ENCODE data around the gene ANKRD39. TPM values are rescaled to one million over a fixed set of nuclear protein-coding genes. Genes with fewer than 3 reads are reported as not detected.

The ANKRD39 gene, protein sequence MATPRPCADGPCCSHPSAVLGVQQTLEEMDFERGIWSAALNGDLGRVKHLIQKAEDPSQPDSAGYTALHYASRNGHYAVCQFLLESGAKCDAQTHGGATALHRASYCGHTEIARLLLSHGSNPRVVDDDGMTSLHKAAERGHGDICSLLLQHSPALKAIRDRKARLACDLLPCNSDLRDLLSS
- 15.9 and 21.7 TPM in 2 replicates for total RNA-seq

DNA sequence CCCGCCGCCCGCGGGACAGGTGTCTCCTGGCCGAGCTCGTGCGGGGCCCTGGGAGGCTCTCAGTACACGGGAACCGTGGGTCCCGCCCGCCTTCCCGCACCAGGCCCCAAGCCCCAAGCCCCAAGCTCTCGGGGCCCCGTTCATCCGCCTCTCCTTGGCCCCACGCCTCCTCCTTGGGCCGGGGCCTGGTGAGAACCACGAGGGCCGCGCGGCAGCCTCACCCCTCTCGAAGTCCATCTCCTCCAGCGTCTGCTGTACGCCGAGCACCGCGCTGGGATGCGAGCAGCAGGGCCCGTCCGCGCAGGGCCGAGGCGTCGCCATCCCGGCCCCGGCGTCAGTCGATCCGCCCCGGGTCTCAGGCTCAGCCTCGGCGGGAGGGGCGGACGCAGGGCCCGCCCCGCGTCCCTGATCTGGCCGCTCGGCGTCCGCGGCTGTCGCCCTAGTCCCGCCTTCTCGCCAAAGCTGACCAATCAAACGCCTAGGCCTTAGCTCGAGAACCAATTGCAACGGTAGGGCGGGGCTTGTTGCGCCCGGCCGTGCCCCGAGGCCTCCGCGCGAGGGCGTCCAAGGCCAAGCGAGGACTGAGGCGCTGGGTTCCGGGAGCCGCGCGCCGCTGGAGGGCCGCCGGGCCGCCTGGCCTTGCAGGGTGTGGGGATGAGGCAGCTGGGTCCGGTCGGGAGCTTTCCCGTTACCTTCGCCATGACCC, at the start of gene ANKRD39:
TSS of gene ANKRD39 (minus strand) at position 350 of the 706 bp plus-strand sequence. CDS start at position 321, 29 bp downstream.

DNA sequence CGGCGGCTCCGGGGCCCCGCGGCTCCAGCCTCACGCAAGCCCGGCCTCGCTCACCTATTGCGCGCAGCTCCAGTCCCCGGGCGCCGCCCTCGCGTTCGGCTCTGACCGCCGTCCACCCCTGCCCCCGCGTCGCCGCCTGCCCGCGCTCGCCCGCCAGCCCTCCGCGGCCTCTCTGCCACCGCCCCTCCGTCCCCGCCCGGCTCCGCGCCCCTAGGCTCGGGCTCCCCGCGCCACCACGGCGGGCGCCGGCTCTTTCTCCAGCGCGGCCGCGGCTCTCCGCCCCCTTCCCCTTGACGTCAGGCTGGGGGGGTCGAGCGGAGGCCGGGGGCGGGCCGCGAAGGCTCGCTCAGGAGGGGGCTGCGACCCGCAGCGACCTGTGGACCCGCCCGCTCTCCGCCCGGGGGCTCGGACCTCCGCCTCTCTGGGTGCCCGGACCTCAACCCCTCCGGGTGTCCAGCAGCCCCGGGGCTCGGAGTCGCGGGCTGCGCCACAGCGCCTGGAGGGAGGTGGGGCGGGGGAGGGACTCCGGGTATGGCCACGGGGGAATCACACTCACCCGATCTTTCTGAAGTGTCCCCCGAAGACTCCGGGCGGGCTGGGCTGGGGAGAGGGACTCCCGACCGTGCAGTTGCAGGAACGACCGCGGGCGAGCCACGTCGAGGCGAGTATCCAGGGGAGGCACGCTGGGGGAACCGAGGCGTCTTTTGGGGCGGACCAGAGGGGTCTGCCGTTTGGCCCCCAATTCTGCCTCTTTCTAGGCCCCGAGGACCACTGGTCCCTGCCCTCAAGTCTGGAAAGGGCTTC, 12.2 kb upstream of the ANKRD39 start, which contains the start of gene SEMA4C:
TSS of gene SEMA4C (minus strand) at position 259 of the 804 bp plus-strand sequence. CDS start 2,194 bp downstream, outside the sequence.

DNA sequence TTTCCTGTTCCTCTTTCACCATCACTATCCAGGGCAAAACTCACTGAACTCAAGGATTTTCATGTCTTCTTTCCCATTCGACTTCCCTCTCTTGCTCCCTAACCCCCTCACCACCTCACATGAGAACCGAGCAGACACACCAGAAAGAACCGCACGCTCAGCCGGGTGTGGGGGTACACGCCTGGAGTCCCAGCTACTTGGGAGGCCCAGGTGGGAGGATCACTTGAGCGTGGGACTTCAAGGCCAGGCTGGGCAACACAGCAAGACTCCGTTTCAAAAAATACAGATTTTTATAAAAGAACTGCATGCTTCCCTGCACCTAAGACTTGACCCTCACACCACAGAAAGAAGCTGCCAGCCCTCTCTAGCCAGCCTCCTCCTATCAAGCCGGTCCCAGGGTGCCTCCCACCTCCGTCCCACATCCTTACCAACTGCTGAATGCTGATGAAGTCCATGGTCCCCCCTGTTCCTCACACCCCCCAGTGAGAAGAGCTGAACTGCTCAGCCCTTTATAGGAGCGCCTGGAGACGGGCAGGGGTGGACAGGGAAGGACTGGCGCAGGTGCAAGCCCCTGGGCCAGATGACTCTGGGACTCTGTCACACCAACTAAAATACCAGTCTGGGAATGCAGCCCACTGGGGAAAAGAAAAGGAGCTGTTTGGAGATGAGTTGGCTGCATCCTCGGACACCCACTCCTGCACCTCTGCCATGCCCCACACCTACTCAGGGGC, 14.1 kb downstream of the ANKRD39 start, which contains the start of gene ANKRD23:
TSS of gene ANKRD23 (minus strand) at position 484 of the 731 bp plus-strand sequence. CDS start at position 455, 29 bp downstream.

DNA sequence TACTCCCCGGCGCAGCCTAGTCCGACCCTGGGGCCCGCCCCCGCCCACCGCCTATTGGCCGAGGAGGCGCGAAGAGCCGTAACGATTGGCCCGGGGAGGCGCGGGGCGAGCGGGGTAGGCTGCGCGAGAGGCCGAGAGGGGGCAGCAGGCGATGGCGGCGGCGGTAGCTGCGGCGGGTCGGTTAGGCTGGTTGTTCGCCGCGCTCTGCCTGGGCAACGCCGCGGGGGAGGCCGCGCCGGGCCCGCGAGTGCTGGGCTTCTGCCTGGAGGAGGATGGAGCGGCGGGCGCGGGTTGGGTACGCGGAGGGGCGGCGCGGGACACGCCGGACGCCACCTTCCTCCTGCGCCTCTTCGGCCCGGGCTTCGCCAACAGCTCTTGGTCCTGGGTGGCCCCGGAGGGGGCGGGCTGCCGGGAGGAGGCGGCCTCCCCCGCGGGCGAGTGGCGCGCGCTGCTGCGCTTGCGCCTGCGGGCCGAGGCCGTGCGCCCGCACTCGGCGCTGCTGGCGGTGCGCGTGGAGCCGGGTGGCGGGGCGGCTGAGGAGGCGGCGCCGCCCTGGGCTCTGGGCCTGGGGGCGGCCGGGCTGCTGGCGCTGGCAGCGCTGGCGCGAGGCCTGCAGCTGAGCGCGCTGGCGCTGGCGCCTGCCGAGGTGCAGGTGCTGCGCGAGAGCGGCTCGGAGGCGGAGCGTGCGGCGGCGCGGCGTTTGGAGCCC, 41.5 kb downstream of the ANKRD39 start, which contains the start of gene CNNM3:
TSS of gene CNNM3 (plus strand) at position 142 of the 709 bp plus-strand sequence. CDS start at position 152, 10 bp downstream.

Other genes starting within 250 kb of the ANKRD39 start
- 26.8 and 34.7 TPM in 2 replicates for gene KANSL3, start 219.7 kb downstream of the ANKRD39 start, total RNA-seq
- under 0.01 and 0.16 TPM in 2 replicates for gene FER1L5, start 215.3 kb downstream of the ANKRD39 start, total RNA-seq
- gene LMAN2L, start 118.0 kb downstream of the ANKRD39 start, total RNA-seq: 22.0 and 24.7 TPM in 2 replicates
- 6.5 and 7.5 TPM in 2 replicates for gene CNNM4, start 97.1 kb downstream of the ANKRD39 start, total RNA-seq
- gene CNNM3, start 41.7 kb downstream of the ANKRD39 start, total RNA-seq: 4.3 and 5.0 TPM in 2 replicates
- gene ANKRD23, start 14.0 kb downstream of the ANKRD39 start, total RNA-seq: 1.2 and 1.7 TPM in 2 replicates
- 26.6 and 49.0 TPM in 2 replicates for gene SEMA4C, start 12.1 kb upstream of the ANKRD39 start, total RNA-seq
- not detected in 2 replicates for gene FAM178B, start 128.6 kb upstream of the ANKRD39 start, total RNA-seq
- gene FAHD2B, start 236.9 kb upstream of the ANKRD39 start, total RNA-seq: 4.3 and 13.8 TPM in 2 replicates